Epithelial cell of proximal tubule (primary cell): ENCODE data around the gene HOXC12. TPM values are rescaled to one million over a fixed set of nuclear protein-coding genes. Genes with fewer than 3 reads are reported as not detected.

Experiments used
- DNase-seq: peaks from one replicate; pipeline ENCODE4 v3.0.0-alpha.2; 2011; ENCODE audit warnings: low read depth
- H3K4me3 ChIP-seq: 2 replicates; pipeline ENCODE4 v1.5.1; 2011; ENCODE audit warnings: low read depth, mild to moderate bottlenecking, low read length
- CTCF ChIP-seq: conservative IDR thresholded peaks from 2 replicates; pipeline ENCODE4 v1.5.1; 2012; ENCODE audit warnings: low read depth, mild to moderate bottlenecking, low read length
- total RNA-seq: library from RNA; depleted of rRNA; stranded (reverse); fragments of >200 nt; gene quantifications from 2 replicates; pipeline ENCODE4 v1.2.3, GENCODE V29; 2015

The HOXC12 gene
- total RNA-seq, 1 donor from 2014 or later: not detected

- DNase-seq: no peak
- TF ChIP-seq CTCF: no peak
- no peak overlapping the region for H3K4me3 ChIP-seq
Observed at GRCh38 chr12:53950437-53950773, 4.3 kb upstream of the HOXC12 start.

- no peak for TF ChIP-seq CTCF
- H3K4me3 ChIP-seq: no peak overlapping the region
- DNase-seq: no peak
Observed at GRCh38 chr12:53950789-53951576, 3.7 kb upstream of the HOXC12 start.

GRCh38 chr12:53951577-53952334, 2.9 kb upstream of the HOXC12 start:
- TF ChIP-seq CTCF: no peak
- no peak for DNase-seq
- no peak overlapping the region for H3K4me3 ChIP-seq

- TF ChIP-seq CTCF: no peak
- no peak overlapping the region for H3K4me3 ChIP-seq
Observed at GRCh38 chr12:53952335-53952694, 2.4 kb upstream of the HOXC12 start.

DNA sequence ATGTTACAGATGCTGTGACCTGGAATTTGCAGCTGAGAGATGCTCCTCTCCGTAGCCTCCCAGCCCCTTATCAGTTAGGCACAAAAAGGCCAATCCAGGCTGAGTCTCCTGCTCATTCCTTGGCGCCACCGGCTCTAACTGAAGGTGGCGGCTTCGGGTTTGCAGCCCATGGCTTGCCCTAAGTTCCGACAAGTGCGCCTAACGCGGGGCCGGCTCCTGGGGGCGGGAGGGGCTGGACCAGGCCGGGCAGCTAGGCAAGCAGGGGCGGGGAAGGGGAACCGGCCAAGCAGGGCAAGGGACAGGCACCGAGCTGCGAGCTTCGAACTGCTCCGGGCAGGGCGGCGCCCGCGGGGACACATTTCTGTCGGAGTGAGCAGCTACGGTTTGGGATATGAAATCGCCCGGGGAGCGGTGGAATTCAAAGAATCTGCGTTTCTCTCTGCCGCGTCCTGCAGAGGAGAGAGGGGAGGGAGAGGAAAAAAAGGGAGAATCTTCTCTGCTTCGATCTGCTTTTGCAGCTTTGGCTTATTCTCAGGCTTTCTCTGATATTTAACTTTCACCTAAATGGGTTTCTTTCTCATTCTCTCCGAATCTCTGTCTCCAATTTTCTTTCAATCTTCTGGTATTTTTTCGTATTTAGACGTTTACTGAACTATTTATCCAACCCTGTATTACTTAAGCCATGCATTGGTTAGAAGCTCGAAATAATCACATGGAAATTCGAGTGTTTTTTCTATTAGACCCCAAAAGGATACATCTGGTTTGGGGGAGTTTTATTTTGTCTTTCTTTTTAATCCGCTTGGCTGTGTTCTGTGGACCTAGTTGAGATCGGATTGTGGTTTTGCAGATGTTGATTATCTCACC, 1.6 kb upstream of the HOXC12 start:
- TF ChIP-seq CTCF: no peak
- H3K4me3 ChIP-seq: no peak overlapping the region
- DNase-seq: no peak

More at GRCh38 chr12:53952335-53952694, 2.4 kb upstream of the HOXC12 start:
- no peak for DNase-seq

GRCh38 chr12:53953831-53954693, 641 bp upstream of the HOXC12 start:
- H3K4me3 ChIP-seq: no peak overlapping the region
- no peak for DNase-seq
- no peak for TF ChIP-seq CTCF
